Gastrocnemius medialis (tissue), 4 donors: ENCODE measurements around the gene TNFAIP8. TPM values are rescaled to one million over a fixed set of nuclear protein-coding genes. Genes with fewer than 3 reads are reported as not detected.

ENCODE experiments used
- ATAC-seq, 2 donors: fragments of 150-250 bp; one replicate each; pipeline ENCODE4 v1.9.1; 2016
- DNase-seq, 2 donors: peaks; one replicate each; pipeline ENCODE4 v3.0.0-alpha.2; 2019
- H3K27ac ChIP-seq, 4 donors: fragments of 200-600 bp; sonication (generic); 1 replicate in 1 of 4; 2 replicates in 3 of 4; pipeline ENCODE4 v1.5.1; 2016 to 2018; ENCODE audit warnings: mild to moderate bottlenecking in 2 of 4, moderate library complexity in 1 of 4
- H3K27me3 ChIP-seq, 3 donors: fragments of 200-600 bp; sonication (generic) in 2 of 3; 1 replicate in 1 of 3; 2 replicates in 2 of 3; pipeline versions ENCODE4 v1.5.1 to v1.6.0; 2016 to 2019; ENCODE audit warnings: mild to moderate bottlenecking in 1 of 3, moderate library complexity in 1 of 3
- H3K36me3 ChIP-seq, 2 donors: fragments of 200-600 bp; sonication (generic) in 1 of 2; one replicate each; pipeline ENCODE4 v1.5.1; 2017 to 2018
- H3K4me1 ChIP-seq, 2 donors: fragments of 200-600 bp; sonication (generic) in 1 of 2; one replicate each; pipeline ENCODE4 v1.5.1; 2016 to 2017; ENCODE audit warnings: mild to moderate bottlenecking in 2 of 2
- H3K4me3 ChIP-seq, 4 donors: fragments of 200-600 bp; sonication (generic) in 3 of 4; 1 replicate in 1 of 4; 2 replicates in 3 of 4; pipeline ENCODE4 v1.5.1; 2016 to 2019; ENCODE audit warnings: mild to moderate bottlenecking in 2 of 4
- H3K9me3 ChIP-seq, 3 donors: fragments of 200-600 bp; sonication (generic) in 2 of 3; 1 replicate in 1 of 3; 2 replicates in 2 of 3; pipeline ENCODE4 v1.5.1; 2016 to 2019
- POLR2A ChIP-seq, 2 donors: fragments of 450-650 bp; IDR thresholded peaks; one replicate each; pipeline ENCODE4 v1.6.1; 2017; ENCODE audit warnings: antibody characterized with exemption in 2 of 2, mild to moderate bottlenecking in 2 of 2, moderate library complexity in 2 of 2
- in situ Hi-C, 4 donors: fragments of 200-750 bp; cut with MboI; loops; one replicate each; pipeline versions ENCODE4 v1.15.0 to v1.8.0; 2017; ENCODE audit warnings: low sequenced_read_pairs in 4 of 4
- intact Hi-C: fragments of 100-400 bp; cut with DNase I; formaldehyde crosslinking; loops from one replicate; pipeline ENCODE4 v1.15.1; 2023; ENCODE audit warnings: low total_unique reads
- total RNA-seq, 4 donors: library from RNA; depleted of rRNA; stranded (reverse); fragments of >200 nt; gene quantifications; one replicate each; pipeline versions ENCODE4 v1.1.0 to v1.2.3, GENCODE V29; 2016
- TF ChIP-seq, protein P1 (sequence below), 5 experiments: fragments of 450-650 bp in 3 of 5; fragments of 200-600 bp in 2 of 5; sonication (generic) in 2 of 5; IDR thresholded peaks in 4 of 5; conservative IDR thresholded peaks in 1 of 5; 1 replicate in 4 of 5; 2 replicates in 1 of 5; pipeline ENCODE4 v1.5.1; 2016 to 2019; ENCODE audit warnings: antibody characterized with exemption in 5 of 5, mild to moderate bottlenecking in 3 of 5, moderate library complexity in 3 of 5

TNFAIP8 gene
- total RNA-seq, 4 donors from 2014 or later, result 0.20 to 5.8 (median 2.0) TPM

DNA sequence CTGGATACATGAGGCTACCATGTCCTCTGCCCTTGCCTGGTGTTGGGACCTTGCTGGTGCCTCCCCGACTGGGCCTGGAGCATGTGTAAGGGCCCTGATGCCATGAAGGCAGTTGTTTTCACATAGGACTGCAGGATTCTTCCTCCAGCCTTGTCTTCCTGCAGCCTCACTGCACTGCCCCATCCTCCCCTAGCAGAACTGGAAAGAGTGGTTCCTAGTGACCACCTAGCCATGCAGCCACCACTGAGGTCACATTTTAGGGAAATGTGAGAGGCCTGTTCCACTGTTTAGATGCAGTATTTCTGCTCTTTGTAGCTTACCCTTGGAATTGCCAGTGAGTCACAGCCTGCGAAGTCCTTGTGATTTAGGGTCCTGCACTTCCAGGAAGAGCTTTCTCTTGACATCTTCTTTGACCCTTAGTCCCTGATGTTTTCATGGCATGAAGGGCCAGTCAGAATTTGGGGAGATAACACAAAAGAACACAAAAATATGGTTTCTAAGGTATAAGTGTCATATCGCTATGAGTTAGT, 24.2 kb upstream of the TNFAIP8 start:
- in situ Hi-C loops, result no loop called here
- intact Hi-C loops, result no loop called here
- ATAC-seq, result no peak

DNA sequence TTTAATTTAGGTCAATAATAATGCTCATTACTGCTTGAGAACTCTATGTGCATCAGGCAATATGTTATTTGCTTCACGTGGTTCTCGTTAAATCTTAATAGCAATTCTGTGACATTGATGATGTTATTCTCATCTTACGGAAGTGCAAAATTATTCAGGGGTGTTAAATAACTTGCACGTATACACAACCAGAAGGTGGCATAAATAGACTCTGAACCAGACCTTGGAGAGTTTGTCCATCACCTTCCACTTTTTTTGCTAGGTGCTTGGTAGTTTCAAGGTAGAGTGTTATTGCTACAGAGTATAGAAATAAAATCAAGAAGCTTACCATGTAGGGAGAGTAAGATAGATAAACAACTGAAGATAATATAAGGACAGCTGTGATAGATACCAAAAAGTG, 23.6 kb upstream of the TNFAIP8 start:
- intact Hi-C loops (no loop called here), in situ Hi-C loops (no loop called here)
- no peaks in the 10 kb centered on the region for H3K36me3 ChIP-seq
- no peaks in the 10 kb centered on the region for H3K27me3 ChIP-seq
- no peak overlapping the region for H3K4me3 ChIP-seq
- no peak overlapping the region for H3K27ac ChIP-seq
- H3K9me3 ChIP-seq, result no peaks in the 10 kb centered on the region
- ATAC-seq (no peak), DNase-seq (no peak)
- TF ChIP-seq, protein P1, sequence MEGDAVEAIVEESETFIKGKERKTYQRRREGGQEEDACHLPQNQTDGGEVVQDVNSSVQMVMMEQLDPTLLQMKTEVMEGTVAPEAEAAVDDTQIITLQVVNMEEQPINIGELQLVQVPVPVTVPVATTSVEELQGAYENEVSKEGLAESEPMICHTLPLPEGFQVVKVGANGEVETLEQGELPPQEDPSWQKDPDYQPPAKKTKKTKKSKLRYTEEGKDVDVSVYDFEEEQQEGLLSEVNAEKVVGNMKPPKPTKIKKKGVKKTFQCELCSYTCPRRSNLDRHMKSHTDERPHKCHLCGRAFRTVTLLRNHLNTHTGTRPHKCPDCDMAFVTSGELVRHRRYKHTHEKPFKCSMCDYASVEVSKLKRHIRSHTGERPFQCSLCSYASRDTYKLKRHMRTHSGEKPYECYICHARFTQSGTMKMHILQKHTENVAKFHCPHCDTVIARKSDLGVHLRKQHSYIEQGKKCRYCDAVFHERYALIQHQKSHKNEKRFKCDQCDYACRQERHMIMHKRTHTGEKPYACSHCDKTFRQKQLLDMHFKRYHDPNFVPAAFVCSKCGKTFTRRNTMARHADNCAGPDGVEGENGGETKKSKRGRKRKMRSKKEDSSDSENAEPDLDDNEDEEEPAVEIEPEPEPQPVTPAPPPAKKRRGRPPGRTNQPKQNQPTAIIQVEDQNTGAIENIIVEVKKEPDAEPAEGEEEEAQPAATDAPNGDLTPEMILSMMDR (IDR thresholded peaks at IDR 0.05 in 4 of 5, conservative IDR thresholded peaks at IDR 0.05 in 1 of 5), result no peak
- TF ChIP-seq POLR2A (IDR thresholded peaks at IDR 0.05), result no peak
- peaks cover 3 to 4% of the 10 kb centered on the region in 2 donors for H3K4me1 ChIP-seq

More for the DNA sequence above, 24.2 kb upstream of the TNFAIP8 start:
- H3K9me3 ChIP-seq, result no peaks in the 10 kb centered on the region
- no peak for DNase-seq
- no peaks in the 10 kb centered on the region for H3K4me1 ChIP-seq
- no peak overlapping the region for H3K4me3 ChIP-seq
- H3K27ac ChIP-seq, result no peak overlapping the region
- H3K27me3 ChIP-seq, result no peaks in the 10 kb centered on the region
- TF ChIP-seq, protein P1 (IDR thresholded peaks at IDR 0.05 in 4 of 5, conservative IDR thresholded peaks at IDR 0.05 in 1 of 5), result no peak
- TF ChIP-seq POLR2A (IDR thresholded peaks at IDR 0.05), result no peak
- H3K36me3 ChIP-seq, result no peaks in the 10 kb centered on the region

DNA sequence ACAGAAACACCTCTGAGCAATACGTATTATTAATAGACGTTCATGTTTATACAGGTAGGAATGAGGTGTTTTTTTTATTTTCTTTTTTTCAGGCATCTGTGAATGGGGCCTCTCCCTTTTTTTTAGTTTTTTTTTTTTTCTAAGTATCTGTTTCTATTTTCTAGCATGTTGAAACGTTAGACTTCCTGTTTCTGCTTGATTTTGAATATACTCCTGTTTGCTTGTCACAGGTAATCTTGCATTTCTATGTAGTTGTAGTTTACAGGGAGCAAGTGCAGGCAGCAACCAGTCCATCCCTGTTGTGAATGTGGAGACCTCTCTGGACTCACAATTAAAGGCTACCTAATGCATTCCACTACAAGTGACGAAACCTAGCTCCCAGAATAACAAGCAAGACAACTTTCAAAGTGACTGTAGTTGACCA, 22.8 kb upstream of the TNFAIP8 start:
- Histone ChIP-seq H3K4me1 (peaks cover 3 to 6% of the 10 kb centered on the region in 2 donors), H3K27ac (no peak overlapping the region), H3K4me3 (no peak overlapping the region), H3K36me3 (no peaks in the 10 kb centered on the region), H3K27me3 (no peaks in the 10 kb centered on the region), H3K9me3 (no peaks in the 10 kb centered on the region)
- intact Hi-C loops (no loop called here), in situ Hi-C loops (no loop called here)
- DNase-seq (no peak), ATAC-seq (no peak)
- TF ChIP-seq, protein P1 (IDR thresholded peaks at IDR 0.05 in 4 of 5, conservative IDR thresholded peaks at IDR 0.05 in 1 of 5), result no peak
- TF ChIP-seq POLR2A (IDR thresholded peaks at IDR 0.05), result no peak

DNA sequence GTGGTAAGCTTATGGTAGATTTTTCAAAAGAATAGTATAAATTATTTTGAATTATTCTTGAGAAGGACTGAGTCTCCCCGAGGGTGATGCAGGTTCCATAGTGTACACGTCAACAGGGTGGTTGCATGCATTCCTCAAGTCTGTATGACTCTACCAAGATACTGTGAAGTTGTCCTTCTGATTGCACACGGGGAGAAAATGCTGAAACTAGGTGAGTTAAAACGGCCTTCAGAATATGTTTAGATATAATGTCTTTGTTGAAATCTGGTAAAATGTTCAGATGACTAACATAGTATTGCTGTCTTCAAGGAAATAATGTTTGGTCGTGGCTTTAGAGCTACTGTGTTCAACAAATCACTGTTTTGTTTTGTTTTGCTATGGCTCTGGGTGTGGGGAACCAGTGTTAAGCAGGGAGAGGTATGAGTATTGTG, 22.4 kb upstream of the TNFAIP8 start:
- H3K4me3 ChIP-seq, result no peak overlapping the region
- H3K4me1 ChIP-seq, result peaks cover 3 to 6% of the 10 kb centered on the region in 2 donors

More for the DNA sequence above, 22.4 kb upstream of the TNFAIP8 start:
- H3K36me3 ChIP-seq, result no peaks in the 10 kb centered on the region
- ATAC-seq (no peak), DNase-seq (no peak)
- intact Hi-C loops (no loop called here), in situ Hi-C loops (no loop called here)
- no peak overlapping the region for H3K27ac ChIP-seq
- H3K9me3 ChIP-seq, result no peaks in the 10 kb centered on the region
- H3K27me3 ChIP-seq, result no peaks in the 10 kb centered on the region
- TF ChIP-seq POLR2A (IDR thresholded peaks at IDR 0.05), result no peak
- TF ChIP-seq, protein P1 (IDR thresholded peaks at IDR 0.05 in 4 of 5, conservative IDR thresholded peaks at IDR 0.05 in 1 of 5), result no peak
